HG03025 (cell line): ENCODE data around the gene ZNF500.

Experiments
- ATAC-seq: cut with Tn5 transposase; IDR thresholded peaks from one replicate; pipeline ENCODE4 v1.9.1; 2021; ENCODE audit warnings: mild to moderate bottlenecking, moderate library complexity; ENCODE audit not compliant: unreplicated experiment, low FRiP score

Gene ZNF500

GRCh38 chr16:4713663-4714501 lies 53.1 kb downstream of the ZNF500 start:
- no peak for ATAC-seq

GRCh38 chr16:4709481-4709880 lies 57.5 kb downstream of the ZNF500 start:
- ATAC-seq, result no peak

- ATAC-seq, result no peak
These were observed 60.1 kb downstream of the ZNF500 start for GRCh38 chr16:4706871-4707270.

GRCh38 chr16:4704913-4705312 lies 62.0 kb downstream of the ZNF500 start:
- ATAC-seq, result no peak

- no peak for ATAC-seq
These were observed 62.5 kb downstream of the ZNF500 start for GRCh38 chr16:4704491-4704890.

GRCh38 chr16:4703906-4704305 lies 63.1 kb downstream of the ZNF500 start:
- no peak for ATAC-seq

- no peak for ATAC-seq
These were observed 64.5 kb downstream of the ZNF500 start for GRCh38 chr16:4702466-4702808.

- ATAC-seq, result no peak
These were observed 65.0 kb downstream of the ZNF500 start for GRCh38 chr16:4701791-4702465.

GRCh38 chr16:4700997-4701743 lies 65.8 kb downstream of the ZNF500 start:
- ATAC-seq, result no peak

- no peak for ATAC-seq
These were observed 66.5 kb downstream of the ZNF500 start for GRCh38 chr16:4700380-4700996.

GRCh38 chr16:4699046-4699556 lies 67.9 kb downstream of the ZNF500 start:
- no peak for ATAC-seq

- no peak for ATAC-seq
These were observed 68.5 kb downstream of the ZNF500 start for GRCh38 chr16:4698321-4699045.
